HG03280 (cell line): ENCODE results near the gene IGF2BP2.

Source experiments
- ATAC-seq: cut with Tn5 transposase; IDR thresholded peaks from one replicate; pipeline ENCODE4 v1.9.1; 2021; ENCODE audit warnings: mild to moderate bottlenecking, moderate library complexity; ENCODE audit not compliant: unreplicated experiment

IGF2BP2 gene

GRCh38 chr3:185737740-185738680 is 86.8 kb downstream of the IGF2BP2 start:
- ATAC-seq, result no peak

- ATAC-seq, result no peak
Observed at GRCh38 chr3:185737020-185737419, 87.8 kb downstream of the IGF2BP2 start.

DNA sequence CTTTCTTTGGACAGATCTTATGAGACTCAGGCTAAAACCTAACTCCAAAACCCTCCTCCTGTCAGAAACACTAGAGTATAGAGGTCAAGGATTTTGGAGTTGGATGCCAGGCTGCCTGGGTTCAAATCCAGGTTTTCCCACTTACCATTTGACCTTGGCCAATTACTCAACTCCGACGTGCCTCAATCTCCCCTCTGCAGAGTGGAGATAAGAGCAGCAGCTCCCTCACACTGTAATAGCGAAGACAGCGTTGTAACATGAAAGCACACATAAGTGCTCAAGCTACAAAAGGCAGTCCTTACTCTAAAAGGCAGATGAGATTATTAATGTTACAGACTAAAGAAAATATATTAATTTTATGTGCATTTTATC is 90.1 kb downstream of the IGF2BP2 start:
- ATAC-seq, result no peak

DNA sequence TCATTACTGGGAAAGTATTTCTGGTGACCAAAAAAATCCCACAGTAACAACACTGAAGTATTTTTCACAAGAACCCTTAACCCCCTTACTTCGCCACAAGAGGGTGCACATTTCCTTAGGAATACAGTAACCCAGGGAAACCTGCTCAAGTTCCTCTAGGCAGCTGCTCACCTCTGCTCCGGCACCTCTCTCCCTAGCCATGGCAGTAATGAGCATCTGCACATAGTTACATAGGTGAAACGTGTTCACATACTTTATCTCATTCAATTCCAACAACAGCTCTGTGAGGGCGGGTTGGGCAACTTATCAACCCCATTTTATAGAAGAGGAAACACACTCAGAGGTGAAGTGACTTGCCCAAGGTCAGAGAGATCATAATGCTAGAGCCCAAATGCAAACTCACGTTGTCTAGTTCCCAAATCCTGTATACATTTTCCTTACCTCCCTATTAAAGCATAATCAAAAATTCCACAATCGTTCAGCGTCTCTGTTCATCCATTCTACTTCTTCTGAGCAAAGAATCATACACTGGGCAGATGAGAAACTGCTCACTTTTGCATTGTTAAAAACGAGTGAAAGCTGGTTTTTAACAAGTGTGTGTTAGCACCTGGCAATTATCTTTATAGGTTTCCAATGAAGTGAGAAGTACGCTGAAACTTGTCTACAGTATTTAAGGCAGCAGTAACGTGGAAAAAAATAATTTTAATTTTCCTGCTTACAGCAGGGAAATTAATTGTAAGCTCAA is 90.7 kb downstream of the IGF2BP2 start:
- no peak for ATAC-seq

- ATAC-seq, result no peak
Observed at GRCh38 chr3:185732782-185733181, 92.1 kb downstream of the IGF2BP2 start.

GRCh38 chr3:185730550-185730949 is 94.3 kb downstream of the IGF2BP2 start:
- ATAC-seq, result no peak

- no peak for ATAC-seq
Observed at GRCh38 chr3:185729337-185730055, 95.3 kb downstream of the IGF2BP2 start.

DNA sequence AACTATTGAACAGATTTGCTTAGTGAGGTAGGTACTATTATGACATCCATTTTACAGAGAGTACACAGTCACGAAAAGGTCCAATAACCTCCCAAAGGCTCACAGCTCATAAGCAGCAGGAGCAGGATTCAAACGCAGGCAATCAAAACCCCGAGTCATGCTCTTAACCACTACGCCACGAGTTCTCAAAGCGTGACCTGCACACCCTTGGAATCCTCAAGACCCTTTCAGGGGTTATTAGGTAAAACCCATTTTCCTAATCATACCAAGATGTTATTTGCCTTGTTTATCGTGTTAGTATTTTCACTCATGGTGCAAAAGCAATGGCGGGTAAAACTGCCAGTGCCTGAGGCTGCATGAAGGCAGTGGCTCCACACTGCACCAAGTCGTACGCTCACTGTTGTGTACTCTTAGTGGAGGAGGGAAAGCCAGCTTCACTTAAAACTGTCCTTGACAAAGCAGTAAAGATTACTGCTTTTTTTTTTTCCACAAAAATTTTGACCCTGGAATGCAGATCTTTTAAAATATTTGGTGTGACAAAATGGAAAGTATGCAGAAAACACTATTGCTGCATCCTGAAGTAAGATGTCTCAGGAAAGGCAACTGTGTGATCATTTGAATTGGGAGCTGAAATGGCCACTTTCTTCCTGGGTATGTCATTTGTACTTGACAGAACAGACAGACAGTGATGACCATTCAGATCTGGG is 96.1 kb downstream of the IGF2BP2 start:
- no peak for ATAC-seq

- no peak for ATAC-seq
Observed at GRCh38 chr3:185727873-185728272, 97.0 kb downstream of the IGF2BP2 start.

GRCh38 chr3:185726254-185726967 is 98.4 kb downstream of the IGF2BP2 start:
- no peak for ATAC-seq

DNA sequence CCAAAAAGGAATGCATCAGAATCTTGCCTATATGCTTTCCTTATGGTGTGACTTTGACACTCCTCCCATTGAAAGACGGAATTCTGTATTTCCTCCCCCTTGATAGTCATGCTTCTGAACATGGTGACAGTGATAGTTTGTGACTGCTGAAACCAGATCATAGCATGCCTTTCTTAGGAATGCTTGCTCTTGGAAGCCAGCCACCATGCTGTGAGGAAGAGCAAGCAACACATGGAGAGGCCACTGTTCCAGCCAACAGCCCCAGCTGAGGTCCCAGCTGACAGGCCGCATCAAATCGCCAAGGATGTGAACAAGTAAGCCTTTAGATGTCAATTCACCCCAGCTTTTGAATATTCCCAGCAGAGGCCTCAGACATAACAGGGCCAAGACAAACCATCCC is 100.1 kb downstream of the IGF2BP2 start:
- no peak for ATAC-seq

DNA sequence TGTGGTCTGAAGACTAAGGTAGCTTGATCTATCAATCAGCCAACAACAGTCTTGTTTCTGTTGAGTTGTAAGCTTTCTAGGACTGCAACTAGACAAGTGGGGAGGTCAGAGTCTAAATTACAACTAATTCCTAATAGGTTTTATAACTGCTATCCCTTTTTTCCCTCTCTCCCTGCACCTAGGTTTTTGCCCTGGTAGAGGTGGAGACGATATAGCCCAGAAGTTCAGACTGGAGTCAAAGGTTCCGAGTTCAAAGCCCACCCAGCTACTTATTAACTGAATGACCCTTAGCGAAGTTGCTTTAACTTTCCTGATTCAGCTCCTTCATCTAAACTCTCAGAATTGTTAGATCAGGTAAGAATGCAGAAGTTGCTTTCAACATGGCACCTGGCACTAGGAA is 100.6 kb downstream of the IGF2BP2 start:
- no peak for ATAC-seq

DNA sequence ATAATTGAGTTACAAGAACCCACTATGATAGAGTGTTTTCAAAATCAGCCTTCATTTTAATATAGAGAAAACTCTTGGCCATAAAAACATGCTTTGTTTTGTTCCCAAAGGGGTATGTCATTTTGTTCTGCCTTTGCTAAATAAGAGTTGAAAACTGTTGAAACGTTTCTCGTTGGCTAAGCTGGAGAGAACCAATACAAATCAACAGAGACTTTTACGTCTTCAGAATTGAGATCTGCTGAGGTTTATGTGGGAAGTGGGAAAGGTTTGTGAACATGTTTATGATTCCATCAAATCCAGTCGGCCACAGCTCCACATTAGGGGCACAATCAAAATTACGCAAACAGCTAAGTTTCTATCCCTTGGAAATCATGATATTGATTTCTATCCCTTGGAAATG is 102.0 kb downstream of the IGF2BP2 start:
- ATAC-seq, result no peak

DNA sequence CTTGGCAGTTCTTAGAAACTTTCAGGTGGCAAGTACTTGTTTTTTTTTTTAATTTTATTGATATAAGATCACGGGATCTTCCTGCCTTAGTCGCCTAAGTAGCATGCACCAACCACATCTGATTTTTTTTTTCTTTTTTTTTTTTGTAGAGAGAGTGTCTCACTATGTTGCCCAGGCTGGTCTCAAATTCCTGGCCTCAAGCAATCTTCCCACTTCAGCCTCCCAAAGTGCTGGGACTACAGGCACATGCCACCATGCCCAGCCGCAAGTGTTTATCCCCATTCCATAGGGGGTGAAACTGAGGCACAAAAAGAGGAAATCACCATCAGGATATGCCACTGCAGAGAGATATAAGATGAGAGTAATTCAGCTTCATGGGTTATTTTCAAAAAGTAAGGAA is 102.9 kb downstream of the IGF2BP2 start:
- no peak for ATAC-seq

DNA sequence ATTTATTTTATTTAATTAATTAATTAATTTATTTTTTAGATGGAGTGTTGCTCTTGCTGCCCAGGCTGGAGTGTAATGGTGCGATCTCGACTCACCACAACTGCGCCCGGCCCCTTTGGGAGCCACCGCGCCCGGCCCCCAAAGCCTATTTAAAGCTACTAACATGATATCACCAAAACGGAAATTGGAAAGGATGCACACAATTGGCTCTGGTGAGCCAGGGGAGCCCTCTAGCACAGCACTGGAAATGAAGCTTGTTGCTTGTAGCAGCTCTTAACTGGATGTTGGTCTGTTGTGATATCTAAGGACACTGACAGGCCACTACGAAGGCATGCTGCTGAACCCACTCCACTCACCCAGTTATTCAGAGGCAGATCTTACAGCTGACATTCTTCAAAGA is 104.5 kb downstream of the IGF2BP2 start:
- no peak for ATAC-seq

- no peak for ATAC-seq
Observed at GRCh38 chr3:185718736-185719593, 105.9 kb downstream of the IGF2BP2 start.

GRCh38 chr3:185717627-185718402 is 107.0 kb downstream of the IGF2BP2 start:
- no peak for ATAC-seq

DNA sequence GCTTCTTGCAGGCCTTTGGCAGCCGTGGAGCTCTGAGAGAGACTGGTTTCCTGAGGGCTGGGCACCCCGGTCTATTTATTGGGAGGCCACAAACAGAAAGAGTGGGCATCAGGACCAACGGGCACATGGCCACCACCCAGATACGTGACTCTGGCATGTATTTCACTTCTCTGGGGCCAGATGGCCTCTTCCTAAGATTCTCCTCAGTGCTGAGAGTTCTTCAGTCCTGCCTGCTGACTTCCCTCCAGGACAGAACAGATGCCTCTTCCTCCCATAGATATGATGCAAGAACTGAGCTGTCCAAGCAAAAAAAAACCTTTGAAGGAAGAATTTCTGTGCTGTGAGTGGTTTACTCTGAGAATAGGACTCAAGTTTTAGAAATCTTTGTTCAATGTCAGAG is 107.7 kb downstream of the IGF2BP2 start:
- ATAC-seq, result no peak
